Neural progenitor cell (in vitro differentiated cells): Measurements from ENCODE around the gene CHD2. TPM values are rescaled to one million over a fixed set of nuclear protein-coding genes. Genes with fewer than 3 reads are reported as not detected.

Experiments
- DNase-seq: peaks from one replicate; pipeline ENCODE4 v3.0.0-alpha.2; 2016; ENCODE audit warnings: low spot score
- H2AFZ ChIP-seq: fragments of 200-600 bp; sonication (generic); replicated peaks from 2 replicates; pipeline ENCODE4 v1.6.1; 2016; ENCODE audit warnings: antibody characterized with exemption
- H3F3A ChIP-seq: fragments of 200-600 bp; sonication (generic); 2 replicates; pipeline ENCODE4 v1.6.1; 2016; ENCODE audit warnings: antibody characterized with exemption, low read depth
- H3K27ac ChIP-seq: fragments of 200-600 bp; sonication (generic); 2 replicates; pipeline ENCODE4 v1.5.1; 2016; ENCODE audit warnings: mild to moderate bottlenecking
- H3K27me3 ChIP-seq: fragments of 200-600 bp; sonication (generic); 2 replicates; pipeline ENCODE4 v1.6.1; 2016; ENCODE audit warnings: mild to moderate bottlenecking, moderate library complexity
- H3K36me3 ChIP-seq: fragments of 200-600 bp; sonication (generic); 2 replicates; pipeline ENCODE4 v1.5.1; 2016
- H3K4me1 ChIP-seq: fragments of 200-600 bp; sonication (generic); 2 replicates; pipeline ENCODE4 v1.6.1; 2016; ENCODE audit warnings: mixed run types
- H3K4me2 ChIP-seq: fragments of 200-600 bp; sonication (generic); 2 replicates; pipeline ENCODE4 v1.6.1; 2016
- H3K4me3 ChIP-seq: fragments of 200-600 bp; sonication (generic); 2 replicates; pipeline ENCODE4 v1.5.1; 2016
- H3K79me2 ChIP-seq: fragments of 200-600 bp; sonication (generic); 2 replicates; pipeline ENCODE4 v1.6.1; 2016; ENCODE audit warnings: low read depth
- H3K9ac ChIP-seq: fragments of 200-600 bp; sonication (generic); 2 replicates; pipeline ENCODE4 v1.6.1; 2016
- H3K9me3 ChIP-seq: fragments of 200-600 bp; sonication (generic); 2 replicates; pipeline ENCODE4 v1.5.1; 2016; ENCODE audit warnings: low read depth
- H4K20me1 ChIP-seq: fragments of 200-600 bp; sonication (generic); 2 replicates; pipeline ENCODE4 v1.6.1; 2016; ENCODE audit warnings: low read depth
- H3K27ac Mint-ChIP-seq: 3 replicates; pipeline ENCODE4 v1.8.0; 2021; ENCODE audit warnings: mixed read lengths
- H3K27me3 Mint-ChIP-seq: 2 replicates; pipeline ENCODE4 v1.8.0; 2022; ENCODE audit warnings: low read depth, mild to moderate bottlenecking, inconsistent platforms, moderate library complexity, mixed read lengths; ENCODE audit not compliant: insufficient read depth
- H3K36me3 Mint-ChIP-seq: 3 replicates; pipeline ENCODE4 v1.8.0; 2021; ENCODE audit warnings: mixed read lengths
- H3K4me1 Mint-ChIP-seq: 3 replicates; pipeline ENCODE4 v1.8.0; 2021; ENCODE audit warnings: mixed read lengths
- H3K4me3 Mint-ChIP-seq: 3 replicates; pipeline ENCODE4 v1.8.0; 2021; ENCODE audit warnings: mild to moderate bottlenecking, moderate library complexity, mixed read lengths
- H3K9me3 Mint-ChIP-seq: 3 replicates; pipeline ENCODE4 v1.8.0; 2020; ENCODE audit warnings: mixed read lengths
- CTCF ChIP-seq: fragments of 200-600 bp; sonication (generic); IDR thresholded peaks from 2 replicates; pipeline ENCODE4 v1.5.1; 2017; ENCODE audit warnings: antibody characterized with exemption, mild to moderate bottlenecking
- EZH2 ChIP-seq: fragments of 200-600 bp; sonication (generic); IDR thresholded peaks from 2 replicates; pipeline ENCODE4 v1.6.1; 2017; ENCODE audit warnings: antibody characterized with exemption, mild to moderate bottlenecking, moderate library complexity
- EZH2phosphoT487 ChIP-seq: fragments of 200-600 bp; sonication (generic); IDR thresholded peaks from 2 replicates; pipeline ENCODE4 v1.6.1; 2017; ENCODE audit warnings: antibody characterized with exemption
- total RNA-seq: library from RNA; depleted of rRNA; stranded (reverse); fragments of >200 nt; gene quantifications from 2 replicates; pipeline ENCODE4 v1.2.3, GENCODE V29; 2015; ENCODE audit warnings: low replicate concordance

Gene CHD2
- total RNA-seq, 1 donor from 2014 or later = 128 TPM

DNA sequence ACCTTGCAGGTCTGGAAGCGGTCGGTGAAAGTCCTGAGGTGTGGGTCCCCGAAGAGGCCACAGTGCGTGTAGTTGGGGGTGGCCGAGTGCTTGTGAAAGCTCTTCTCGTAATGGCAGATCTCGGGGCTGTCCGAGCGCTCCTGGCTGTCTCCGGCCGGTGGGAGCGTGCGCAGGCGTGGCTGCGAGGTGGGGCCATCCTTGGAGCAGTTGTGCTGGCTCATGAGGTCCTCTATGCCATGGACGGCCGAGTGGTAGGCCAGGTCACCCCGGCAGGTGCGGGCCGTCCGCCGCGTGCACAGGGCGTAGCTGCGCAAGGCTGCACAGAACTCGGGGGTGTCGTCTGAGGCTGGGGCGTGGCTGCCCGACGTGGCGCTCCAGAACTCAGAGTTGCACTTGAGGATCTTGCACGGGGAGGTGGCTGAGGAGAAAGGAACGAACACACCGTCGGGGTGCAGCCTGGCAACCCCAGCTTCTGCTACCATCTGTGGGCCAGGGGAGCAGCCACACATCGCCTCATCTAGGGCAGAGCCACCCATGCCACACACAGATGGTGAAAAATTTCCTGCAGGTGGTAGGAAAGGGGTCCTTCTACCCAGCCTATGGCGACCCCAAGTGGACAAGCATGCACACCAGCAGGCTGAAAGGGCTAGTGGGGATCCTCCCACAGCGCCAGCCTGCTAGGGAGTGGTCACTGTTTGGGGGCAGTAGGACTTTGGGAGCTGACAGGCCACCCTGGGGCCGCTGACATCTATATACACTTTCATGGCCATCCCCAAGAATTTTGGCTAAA lies 152.2 kb downstream of the CHD2 start:
- Mint-ChIP-seq H3K27me3 (no peaks in the 10 kb centered on the region), H3K4me1 (peaks cover 11% of the 10 kb centered on the region), H3K27ac (no peak overlapping the region), H3K9me3 (peaks cover 5% of the 10 kb centered on the region), H3K4me3 (no peak overlapping the region), H3K36me3 (peaks cover 50% of the 10 kb centered on the region)
- Histone ChIP-seq H3K27ac (peak overlapping the region; percentile 53), H3K27me3 (no peaks in the 10 kb centered on the region), H3K36me3 (peaks cover 3% of the 10 kb centered on the region), H3K9ac (no peak overlapping the region), H3K9me3 (no peaks in the 10 kb centered on the region), H2AFZ (no peak overlapping the region), H3K4me2 (no peak overlapping the region), H4K20me1 (peaks cover 100% of the 10 kb centered on the region), H3F3A (peaks cover 74% of the 10 kb centered on the region), H3K79me2 (peaks cover 100% of the 10 kb centered on the region), H3K4me3 (no peak overlapping the region), H3K4me1 (peaks cover 2% of the 10 kb centered on the region)
- no peak for DNase-seq
- TF ChIP-seq CTCF (peak; percentile 34), EZH2phosphoT487 (no peak), EZH2 (no peak)

DNA sequence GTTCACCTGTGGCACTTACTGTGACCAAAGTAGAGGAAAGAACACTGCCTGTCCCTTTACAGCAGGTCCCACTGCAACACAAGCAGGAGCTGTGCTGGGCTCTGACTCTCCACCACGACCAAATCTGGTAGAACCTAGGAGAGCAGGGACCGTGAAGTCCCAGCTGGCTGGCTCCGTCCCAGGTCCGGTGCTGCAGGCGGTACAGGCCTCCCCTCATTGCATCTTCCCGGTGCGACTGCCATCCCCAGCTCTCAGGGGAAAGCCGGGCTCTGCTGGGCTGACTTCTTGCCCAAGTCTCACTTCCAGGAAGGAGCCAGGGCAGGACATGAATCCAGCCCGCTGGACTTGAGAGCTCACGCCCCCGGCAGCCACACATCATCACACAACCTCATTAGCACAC lies 155.1 kb downstream of the CHD2 start:
- no peak for TF ChIP-seq EZH2
- Histone ChIP-seq H3K4me2 (no peak overlapping the region), H3K4me3 (no peak overlapping the region), H3F3A (peaks cover 74% of the 10 kb centered on the region), H3K27me3 (no peaks in the 10 kb centered on the region), H3K9me3 (no peaks in the 10 kb centered on the region), H3K9ac (no peak overlapping the region), H3K36me3 (no peaks in the 10 kb centered on the region), H2AFZ (no peak overlapping the region), H3K27ac (peak overlapping the region; percentile 92), H4K20me1 (peaks cover 100% of the 10 kb centered on the region), H3K4me1 (peaks cover 29% of the 10 kb centered on the region), H3K79me2 (peaks cover 100% of the 10 kb centered on the region)
- DNase-seq = no peak
- Mint-ChIP-seq H3K4me1 (peaks cover 38% of the 10 kb centered on the region), H3K9me3 (no peaks in the 10 kb centered on the region), H3K36me3 (peaks cover 43% of the 10 kb centered on the region), H3K4me3 (no peak overlapping the region), H3K27ac (no peak overlapping the region), H3K27me3 (peaks cover 2% of the 10 kb centered on the region)

- H3K9ac ChIP-seq = no peak overlapping the region
- H3K9me3 ChIP-seq = no peaks in the 10 kb centered on the region
- peaks cover 99% of the 10 kb centered on the region for H3K79me2 ChIP-seq
- no peak overlapping the region for H3K4me3 ChIP-seq
- Mint-ChIP-seq H3K27ac (no peak overlapping the region), H3K27me3 (peaks cover 2% of the 10 kb centered on the region), H3K36me3 (peaks cover 39% of the 10 kb centered on the region), H3K4me1 (peaks cover 50% of the 10 kb centered on the region), H3K4me3 (no peak overlapping the region), H3K9me3 (no peaks in the 10 kb centered on the region)
- no peak for DNase-seq
- H3K4me2 ChIP-seq = no peak overlapping the region
- peak overlapping the region; percentile 92 for H3K27ac ChIP-seq
- H4K20me1 ChIP-seq = peaks cover 99% of the 10 kb centered on the region
- no peak overlapping the region for H2AFZ ChIP-seq
- H3K36me3 ChIP-seq = no peaks in the 10 kb centered on the region
- no peak for TF ChIP-seq EZH2
- no peak for TF ChIP-seq EZH2phosphoT487
- TF ChIP-seq CTCF = no peak
- H3F3A ChIP-seq = peaks cover 78% of the 10 kb centered on the region
- H3K4me1 ChIP-seq = peaks cover 42% of the 10 kb centered on the region
- no peaks in the 10 kb centered on the region for H3K27me3 ChIP-seq
Measured at GRCh38 chr15:93056836-93057235, 156.7 kb downstream of the CHD2 start.

GRCh38 chr15:93057618-93058017 lies 157.5 kb downstream of the CHD2 start:
- Histone ChIP-seq H2AFZ (no peak overlapping the region), H4K20me1 (peaks cover 98% of the 10 kb centered on the region), H3F3A (peaks cover 82% of the 10 kb centered on the region), H3K4me2 (no peak overlapping the region), H3K27ac (peak overlapping the region; percentile 92), H3K27me3 (no peaks in the 10 kb centered on the region), H3K4me1 (peaks cover 45% of the 10 kb centered on the region), H3K36me3 (no peaks in the 10 kb centered on the region), H3K9ac (no peak overlapping the region), H3K4me3 (no peak overlapping the region), H3K9me3 (no peaks in the 10 kb centered on the region), H3K79me2 (peaks cover 98% of the 10 kb centered on the region)
- H3K4me3 Mint-ChIP-seq = no peak overlapping the region
- H3K36me3 Mint-ChIP-seq = peaks cover 37% of the 10 kb centered on the region
- H3K4me1 Mint-ChIP-seq = peaks cover 57% of the 10 kb centered on the region
- peaks cover 2% of the 10 kb centered on the region for H3K27me3 Mint-ChIP-seq
- no peaks in the 10 kb centered on the region for H3K9me3 Mint-ChIP-seq
- H3K27ac Mint-ChIP-seq = no peak overlapping the region
- DNase-seq = no peak
- TF ChIP-seq EZH2 = no peak
- TF ChIP-seq CTCF = no peak
- no peak for TF ChIP-seq EZH2phosphoT487
